ENCODE data around the gene GNL2. TPM values are rescaled to one million over a fixed set of nuclear protein-coding genes. Genes with fewer than 3 reads are reported as not detected.
"Not testable (repeated sequence)": the region's sequence is repeated elsewhere in the genome, so short reads cannot be mapped to it uniquely, and the experiment has no call there.

GNL2 gene
- total RNA-seq, 1 donor from 2014 or later = 70.7 TPM

- no peak for DNase-seq
Measured at GRCh38 chr1:37606481-37607263, 10.9 kb upstream of the GNL2 start.

DNA sequence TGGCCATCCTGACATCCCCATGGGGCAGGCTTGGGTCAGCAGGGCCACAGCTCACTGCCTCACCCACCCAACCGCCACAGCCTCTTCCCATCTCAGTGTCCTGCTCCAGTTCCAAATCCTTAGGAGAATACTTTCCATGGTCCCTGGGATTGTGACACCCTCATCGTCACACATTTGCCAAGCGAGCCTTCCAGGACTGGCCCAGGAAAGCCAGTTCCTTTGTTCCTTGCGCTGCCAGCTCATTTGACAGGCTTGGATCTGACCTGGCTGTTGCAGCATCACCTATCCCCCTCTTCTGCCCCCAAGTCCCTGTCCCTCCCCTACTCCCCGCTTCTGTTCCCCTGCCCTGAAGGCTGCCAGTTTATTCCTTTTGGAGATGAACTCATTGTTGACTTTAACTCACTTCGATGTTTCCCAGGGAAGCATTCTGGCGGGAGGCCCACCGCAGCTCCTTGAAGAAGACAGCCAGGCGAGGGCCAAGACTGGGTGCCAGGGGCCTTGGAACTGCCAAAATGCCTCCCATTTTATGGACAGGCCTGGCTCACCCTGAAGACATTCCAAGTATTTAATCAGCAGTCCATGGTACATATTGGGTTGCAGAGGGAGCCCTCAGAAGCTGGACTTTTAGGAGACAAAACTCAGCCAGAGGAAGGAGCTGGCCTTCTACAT, 10.2 kb upstream of the GNL2 start:
- no peak for DNase-seq

DNA sequence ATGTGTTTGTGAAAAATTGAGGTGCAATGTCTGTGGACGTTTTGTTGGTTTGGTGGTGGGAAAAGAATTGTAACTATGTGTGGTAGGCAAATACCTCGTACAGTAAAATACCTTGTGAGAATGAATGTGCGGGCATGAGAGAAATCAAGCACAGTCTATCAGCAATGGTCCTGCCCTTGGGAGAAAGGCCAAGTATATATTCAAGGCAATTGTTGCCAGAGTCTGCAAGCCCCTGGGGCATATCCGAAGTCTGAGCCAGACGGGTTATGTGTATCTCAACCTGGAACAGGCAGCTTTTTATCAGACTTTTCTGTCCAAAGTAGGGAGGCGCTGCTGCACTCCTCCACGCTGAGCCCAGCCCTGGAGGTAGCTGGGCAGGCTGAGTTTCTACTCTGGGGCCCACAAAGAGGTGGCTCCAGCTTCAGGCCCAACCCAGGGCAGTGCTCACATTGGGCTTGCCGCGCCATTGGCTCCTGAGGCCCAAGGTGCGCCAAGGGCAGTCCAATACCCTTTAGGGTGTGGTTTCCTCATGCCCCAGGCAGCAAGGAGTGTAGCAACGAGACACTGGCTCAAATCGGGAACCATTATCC, 9.4 kb upstream of the GNL2 start:
- DNase-seq = no peak

GRCh38 chr1:37602750-37603694, 7.3 kb upstream of the GNL2 start:
- no peak for DNase-seq

DNA sequence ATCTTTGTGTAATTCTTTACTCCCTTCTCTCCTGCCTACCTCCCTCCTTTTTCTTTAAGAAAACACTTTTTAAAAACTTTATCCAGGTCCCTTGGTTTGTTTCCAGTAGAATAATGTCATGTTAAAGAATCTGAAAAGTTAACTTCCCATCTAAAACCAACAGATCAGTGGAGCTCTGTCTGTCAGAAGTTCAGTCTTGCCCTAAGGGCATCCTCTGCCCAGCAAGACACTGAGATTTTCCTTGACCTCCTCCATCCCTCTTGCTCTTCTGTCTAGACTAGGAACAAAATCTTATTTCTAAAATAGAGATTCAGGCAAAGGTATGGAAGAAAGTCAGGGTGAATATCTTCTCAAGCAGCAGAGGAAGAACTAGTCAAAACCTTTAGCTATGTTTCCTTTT, 5.7 kb upstream of the GNL2 start:
- no peak for DNase-seq

- no peak for DNase-seq
Measured at GRCh38 chr1:37599940-37600339, 4.2 kb upstream of the GNL2 start.

DNA sequence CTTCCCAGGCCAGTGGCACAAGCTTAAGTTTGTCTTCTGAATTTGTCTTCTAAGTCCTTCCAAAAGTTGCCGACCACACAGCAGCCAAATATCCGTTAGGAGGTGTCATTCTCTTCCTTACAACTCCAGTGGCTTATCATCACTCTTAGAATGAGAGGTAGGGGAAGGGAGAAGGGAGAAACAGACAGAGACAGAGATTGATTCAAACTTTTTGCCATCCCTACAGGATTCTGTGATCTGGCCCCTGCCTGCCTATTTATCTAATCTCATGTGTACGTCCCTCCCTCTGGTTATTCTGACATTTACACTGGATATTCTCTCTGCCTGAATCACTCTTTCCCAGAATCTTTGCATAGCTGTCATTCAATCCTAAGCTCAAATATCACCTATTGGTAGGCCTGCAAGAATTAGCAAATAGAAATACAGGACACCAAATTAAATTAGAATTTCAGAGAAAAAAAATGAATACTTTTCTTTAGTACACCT, 488 bp upstream of the GNL2 start:
- no peak for DNase-seq

- no peak for DNase-seq
Measured at GRCh38 chr1:37593726-37594125, 2.0 kb downstream of the GNL2 start.

GRCh38 chr1:37588939-37589338, 6.8 kb downstream of the GNL2 start:
- no peak for DNase-seq

DNA sequence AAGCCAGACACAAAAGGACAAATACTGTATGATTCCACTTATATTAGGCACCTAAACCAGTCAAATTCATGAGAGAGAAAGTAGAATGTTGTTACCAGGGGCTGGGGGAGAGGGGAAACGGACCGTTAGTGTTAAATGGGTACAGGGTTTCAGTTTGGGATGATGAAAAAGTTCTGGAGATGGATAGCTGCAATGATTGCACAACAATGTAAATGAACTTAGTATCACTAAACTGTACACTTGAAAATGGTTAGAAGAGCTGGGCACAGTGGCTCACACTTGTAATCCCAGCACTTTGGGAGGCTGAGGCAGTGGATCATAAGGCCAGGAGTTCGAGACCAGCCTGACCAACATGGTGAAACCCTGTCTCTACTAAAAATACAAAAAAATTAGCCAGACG, 11.2 kb downstream of the GNL2 start:
- not testable (repeated sequence) for DNase-seq

GRCh38 chr1:37575692-37576091, 20.0 kb downstream of the GNL2 start:
- no peak for DNase-seq

DNA sequence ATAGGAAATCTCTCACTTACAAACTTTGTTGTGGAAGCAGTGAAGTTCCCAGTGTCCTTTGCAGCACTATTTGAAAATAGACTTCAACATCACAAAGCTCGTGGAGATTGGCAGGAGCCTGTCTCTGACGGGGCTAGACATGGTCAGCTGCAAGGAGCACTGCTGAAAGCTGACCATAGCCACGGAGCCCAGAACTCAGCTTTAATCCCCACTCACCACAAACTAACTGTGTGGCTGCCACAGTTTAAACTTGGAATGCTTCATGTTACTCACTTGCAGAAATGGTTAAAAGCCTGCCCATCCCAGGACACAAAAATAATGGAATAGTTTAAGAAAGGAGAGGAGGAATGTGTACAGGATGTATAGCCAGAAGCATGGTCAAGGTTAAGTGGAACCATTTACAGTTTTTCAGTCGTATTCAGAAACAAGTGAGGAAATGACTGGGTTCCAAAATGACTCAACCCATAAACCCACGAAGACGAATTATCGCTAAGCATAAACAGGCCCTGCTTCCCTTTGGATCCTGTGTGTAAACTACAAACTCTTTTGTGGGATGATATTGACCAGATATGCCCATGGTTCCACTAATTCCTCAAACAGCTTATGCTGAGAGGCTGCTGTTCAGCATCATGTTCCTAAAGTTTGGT, 20.8 kb downstream of the GNL2 start:
- DNase-seq = no peak

- no peak for DNase-seq
Measured at GRCh38 chr1:37570528-37571334, 25.0 kb downstream of the GNL2 start.

DNA sequence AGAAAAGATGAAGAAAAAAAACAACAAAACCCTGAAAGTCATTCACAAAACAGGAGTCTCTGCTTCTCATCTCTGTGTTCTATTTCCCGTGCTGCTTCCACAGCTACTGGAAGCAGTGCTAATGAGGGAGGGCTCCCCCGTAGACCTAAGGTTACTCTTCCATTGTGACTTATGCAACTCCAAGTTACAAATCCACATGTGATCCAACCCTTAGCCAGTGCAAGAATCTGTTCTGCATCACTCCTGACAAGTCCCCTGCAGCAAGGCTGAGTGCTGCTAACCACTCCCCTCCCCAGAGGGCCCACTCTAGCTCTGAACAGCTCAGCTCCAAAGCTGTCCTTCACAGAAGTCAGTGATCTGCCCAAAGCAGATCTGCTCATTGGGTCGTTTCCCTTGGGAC, 28.7 kb downstream of the GNL2 start:
- DNase-seq = no peak

DNA sequence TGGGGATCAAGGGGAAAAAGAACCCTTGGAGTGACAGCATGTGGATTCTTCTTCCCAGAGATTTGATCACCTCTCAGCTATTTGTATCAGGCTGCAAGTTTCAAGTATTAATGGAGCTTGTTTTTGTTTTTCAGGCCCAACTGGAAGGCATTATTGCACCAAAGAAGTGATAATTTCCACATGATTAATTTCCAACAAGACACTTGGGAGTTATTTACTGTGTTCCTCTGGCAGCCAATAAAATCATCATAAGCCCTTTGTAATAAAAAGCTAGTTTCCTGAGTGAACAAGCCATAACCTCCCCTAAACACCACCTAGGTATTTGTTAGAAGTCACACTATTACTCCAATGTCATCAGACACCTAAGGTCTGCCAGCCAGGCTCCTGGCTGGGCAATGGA, 30.8 kb downstream of the GNL2 start:
- peak; percentile 69 for DNase-seq

DNA sequence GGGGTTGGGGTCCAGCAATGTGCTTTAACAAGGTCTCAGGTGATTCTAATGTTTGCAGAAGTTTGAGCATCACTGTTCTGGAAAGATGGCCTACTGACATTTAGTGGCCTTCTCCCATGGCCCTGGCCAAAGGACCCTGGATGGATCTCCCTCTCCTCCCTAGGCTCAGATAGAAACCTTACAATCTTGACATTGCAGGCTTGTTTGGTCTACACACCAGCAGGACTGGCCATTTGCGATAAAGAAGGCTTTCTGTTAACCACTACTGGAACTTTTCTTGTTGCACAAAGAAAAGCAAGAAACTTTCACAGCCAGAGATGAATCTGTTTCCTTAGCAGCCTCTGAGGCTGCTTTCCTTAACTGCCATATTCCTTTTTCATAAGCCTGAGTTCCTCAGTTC, 32.8 kb downstream of the GNL2 start:
- no peak for DNase-seq

GRCh38 chr1:37561133-37562132, 34.3 kb downstream of the GNL2 start:
- DNase-seq = no peak

GRCh38 chr1:37560401-37561132, 35.2 kb downstream of the GNL2 start:
- peak; percentile 59 for DNase-seq

DNA sequence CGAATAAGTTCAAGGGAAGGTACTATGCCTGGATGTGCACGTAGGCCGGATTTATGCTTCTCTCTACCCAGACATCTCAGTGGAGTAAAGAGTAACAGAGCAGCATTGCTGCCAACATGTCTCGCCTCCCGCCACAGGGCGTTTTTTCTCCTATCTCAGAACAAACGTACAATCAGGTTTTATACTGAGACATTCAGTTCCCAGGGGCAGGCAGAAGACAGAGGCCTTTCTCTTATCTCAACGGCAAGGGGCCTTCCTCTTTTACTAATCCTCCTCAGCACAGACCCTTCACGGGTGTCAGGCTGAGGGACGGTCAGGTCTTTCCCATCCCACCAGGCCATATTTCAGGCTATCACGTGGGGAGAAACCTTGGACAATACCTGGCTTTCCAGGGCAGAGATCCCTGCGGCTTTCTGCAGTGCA, 35.8 kb downstream of the GNL2 start:
- not testable (repeated sequence) for DNase-seq
